Measurements from ENCODE around the gene HDGFL1.

HDGFL1 gene

DNA sequence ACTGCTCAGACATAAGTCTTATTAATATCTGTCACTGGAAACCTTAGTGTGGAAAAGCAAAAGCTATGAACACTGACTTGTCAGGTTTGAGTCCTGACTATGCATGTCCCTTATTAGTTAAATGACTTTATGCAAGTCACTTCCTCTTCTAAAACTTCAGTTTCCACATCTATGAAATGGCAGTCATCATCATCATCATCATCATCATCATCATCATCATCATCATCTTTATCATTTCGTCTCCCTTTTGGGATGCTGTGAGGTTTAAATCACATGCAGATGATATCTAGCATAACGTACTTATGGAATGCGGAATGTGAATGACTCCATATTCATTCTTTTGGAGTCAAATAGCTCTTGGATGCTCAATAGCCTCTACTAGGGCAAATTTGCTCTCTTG is 24.5 kb downstream of the HDGFL1 start:
- DNase-seq: no peak

DNA sequence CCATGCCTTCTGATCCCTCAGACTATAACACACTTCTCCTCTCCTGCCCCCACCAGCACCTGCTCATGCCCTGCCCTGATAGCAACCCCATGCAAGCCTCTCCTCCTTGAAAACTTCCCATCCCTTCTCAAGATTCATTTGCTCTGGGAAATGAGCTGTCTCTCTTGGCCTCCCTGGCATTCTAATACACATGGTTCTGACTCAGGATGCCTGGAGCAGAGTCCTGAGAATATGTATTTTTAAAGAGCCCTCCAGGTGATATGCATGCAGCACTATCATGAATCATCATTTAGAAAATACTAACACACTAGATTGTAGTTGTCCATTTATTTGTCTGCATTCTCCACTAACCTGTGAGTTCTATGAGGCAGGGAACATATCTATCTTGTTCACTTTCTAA is 26.6 kb downstream of the HDGFL1 start:
- DNase-seq: no peak

DNA sequence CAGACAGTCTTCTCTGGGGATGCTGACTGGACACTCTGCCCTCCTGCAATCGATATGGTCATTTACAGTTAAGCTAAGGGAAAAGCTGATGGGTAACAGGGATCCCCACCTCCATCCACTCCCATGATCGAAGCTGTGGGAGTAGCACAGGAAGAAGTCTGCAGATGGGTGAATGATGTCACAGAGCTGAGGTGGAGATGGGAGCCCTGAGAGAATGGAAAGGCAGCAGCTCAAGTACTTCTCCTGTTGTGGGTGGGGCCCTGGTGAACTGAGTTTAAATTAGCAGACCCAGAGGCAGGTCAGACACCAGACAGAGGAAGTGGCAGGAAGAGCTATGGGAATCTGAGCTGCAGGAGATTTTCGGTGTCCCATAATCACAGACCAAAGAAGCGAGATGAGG is 29.0 kb downstream of the HDGFL1 start:
- DNase-seq: no peak

DNA sequence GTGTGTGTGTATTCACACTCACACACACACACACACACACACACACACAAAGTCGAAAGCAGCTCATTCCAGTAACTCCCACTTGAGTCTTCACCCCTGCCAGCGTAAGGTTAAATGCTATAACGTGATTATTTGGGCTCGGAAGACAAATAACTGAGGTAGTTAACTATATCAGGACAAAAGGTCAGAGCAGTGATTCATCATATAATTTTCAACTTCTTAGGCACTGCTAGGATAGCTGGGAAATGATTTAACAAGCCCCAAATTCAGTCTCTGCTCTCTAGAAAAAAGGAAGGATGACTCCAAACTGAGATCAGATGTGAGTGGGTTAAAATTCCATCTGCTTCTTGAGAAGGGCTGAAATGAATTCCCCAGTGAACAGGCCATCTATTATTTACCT is 30.7 kb downstream of the HDGFL1 start:
- DNase-seq: no peak

DNA sequence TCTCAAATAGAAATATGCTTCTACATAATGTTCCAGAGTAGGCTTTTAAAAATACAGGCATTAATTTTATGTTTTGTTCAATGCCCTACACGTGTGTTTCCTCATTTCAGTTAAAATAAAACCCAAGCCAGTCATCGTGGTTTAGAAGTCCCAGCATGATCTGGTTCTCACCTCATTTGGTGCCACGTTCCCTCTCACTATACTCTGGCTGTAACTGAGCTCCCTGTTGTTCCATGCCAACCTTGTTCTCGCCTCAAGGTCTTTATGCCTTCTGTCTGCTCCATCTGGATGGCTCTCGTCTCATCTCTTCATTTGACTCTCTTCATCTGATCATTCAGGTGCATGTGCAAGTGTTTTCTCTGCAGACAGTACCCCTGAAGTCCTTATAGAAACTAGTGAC is 32.6 kb downstream of the HDGFL1 start:
- DNase-seq: no peak

DNA sequence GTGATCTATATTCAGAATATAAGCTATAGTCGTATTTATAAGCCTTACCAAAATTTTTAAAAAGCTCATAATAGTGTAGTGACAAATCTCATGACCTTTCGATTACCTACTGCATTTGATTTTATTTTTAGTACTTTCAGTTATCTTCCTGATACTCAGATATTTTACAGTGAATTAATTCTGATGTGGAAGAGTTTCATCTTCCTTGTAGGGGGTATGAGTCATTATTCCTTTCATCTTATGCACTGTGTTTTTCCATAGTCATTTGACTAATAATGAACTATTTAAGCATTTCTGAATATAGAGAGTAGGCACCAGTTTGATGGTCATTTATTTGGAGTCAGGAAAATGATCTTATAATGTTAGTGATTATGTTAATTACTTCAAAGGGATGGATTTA is 36.4 kb downstream of the HDGFL1 start:
- no peak for DNase-seq

DNA sequence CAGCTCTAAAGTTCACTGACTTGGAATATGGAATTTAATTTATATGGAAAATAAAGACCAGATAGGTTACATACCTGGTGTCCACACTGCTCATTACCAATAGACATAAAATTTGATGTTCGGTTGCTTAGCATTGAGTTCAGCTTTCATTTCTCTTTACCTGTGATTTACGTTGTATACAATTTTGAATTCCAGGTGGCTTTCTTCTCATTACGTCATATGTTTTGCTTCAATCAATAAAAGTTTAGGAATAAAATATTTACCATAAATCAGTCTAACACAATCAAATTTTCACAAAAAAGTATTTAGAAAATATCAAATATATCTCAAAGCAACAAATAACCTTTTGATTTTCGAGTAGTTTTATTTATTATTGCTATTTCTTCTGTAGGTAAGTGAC is 40.8 kb downstream of the HDGFL1 start:
- DNase-seq: no peak

DNA sequence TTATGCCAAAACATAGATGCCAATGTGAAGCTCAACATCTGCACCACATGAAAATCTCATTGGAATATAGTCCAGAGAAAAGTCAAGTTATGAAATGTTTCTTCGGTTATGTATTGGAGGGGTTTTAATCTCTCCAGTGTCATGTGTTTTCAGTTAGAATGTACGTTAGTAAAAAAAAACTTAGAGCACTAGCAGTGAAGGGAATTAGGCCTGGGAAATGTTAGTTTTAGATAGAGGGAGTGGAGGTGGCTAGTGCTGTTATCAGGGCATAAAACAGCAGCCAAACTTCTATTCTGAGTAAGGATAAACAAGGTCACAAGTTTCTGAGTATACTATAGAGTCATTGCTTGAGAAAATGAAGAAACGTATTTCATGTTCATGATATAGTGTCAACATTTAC is 42.9 kb downstream of the HDGFL1 start:
- DNase-seq: no peak

DNA sequence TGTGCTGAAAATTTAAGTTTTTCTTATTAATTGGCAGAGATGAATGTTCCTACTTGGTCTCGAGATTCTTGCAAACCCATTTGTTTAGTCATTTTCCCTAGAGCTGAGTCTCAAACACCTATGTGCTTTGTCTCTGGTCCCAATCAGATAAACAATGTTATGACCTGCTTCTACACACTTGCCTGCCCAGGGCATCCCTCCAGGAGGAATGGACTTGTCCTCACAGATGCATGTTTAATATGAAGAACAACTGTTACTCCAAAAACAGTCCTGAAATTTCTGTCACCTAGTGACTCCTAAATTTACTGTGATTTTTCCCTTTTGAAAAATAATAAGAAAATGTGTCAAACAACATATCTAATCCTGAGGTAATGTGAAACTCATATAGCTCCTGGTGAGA is 43.7 kb downstream of the HDGFL1 start:
- DNase-seq: no peak

DNA sequence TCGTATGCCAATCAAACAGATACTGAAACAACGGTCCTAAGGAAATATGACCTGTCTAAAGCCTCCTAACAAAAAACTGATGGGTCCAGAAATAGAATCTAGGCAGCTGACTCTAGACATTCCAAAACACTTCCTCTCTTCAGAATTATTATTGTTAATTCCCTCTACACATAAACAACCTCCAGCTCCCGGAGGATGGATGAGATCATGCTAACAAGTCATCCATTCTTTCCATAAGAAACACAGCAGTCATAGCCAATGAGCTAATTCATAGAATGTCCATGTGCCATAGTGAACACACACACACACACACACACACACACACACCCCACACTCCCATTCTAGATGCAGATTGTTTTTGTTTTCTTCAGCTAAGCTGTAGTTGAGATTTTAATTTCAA is 44.3 kb downstream of the HDGFL1 start:
- no peak for DNase-seq

DNA sequence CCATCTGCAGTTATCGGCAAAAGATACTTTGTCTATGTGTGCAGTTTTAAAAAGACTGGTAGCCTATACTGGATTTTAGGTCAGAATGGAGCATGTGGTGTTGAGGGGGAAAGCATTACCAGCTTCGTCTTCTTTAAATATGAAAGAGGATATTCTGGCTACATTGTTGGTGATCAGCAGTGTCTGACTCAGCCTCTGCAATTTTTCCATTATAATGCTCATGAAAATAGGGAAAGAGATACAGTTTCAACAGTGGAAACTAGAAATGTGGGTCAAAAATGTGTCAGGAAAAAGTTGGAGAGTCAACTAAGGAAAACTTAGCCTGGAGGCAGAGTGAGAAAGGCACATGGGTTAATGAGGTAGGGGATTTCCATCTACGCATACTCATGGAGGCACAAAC is 45.2 kb downstream of the HDGFL1 start:
- no peak for DNase-seq

DNA sequence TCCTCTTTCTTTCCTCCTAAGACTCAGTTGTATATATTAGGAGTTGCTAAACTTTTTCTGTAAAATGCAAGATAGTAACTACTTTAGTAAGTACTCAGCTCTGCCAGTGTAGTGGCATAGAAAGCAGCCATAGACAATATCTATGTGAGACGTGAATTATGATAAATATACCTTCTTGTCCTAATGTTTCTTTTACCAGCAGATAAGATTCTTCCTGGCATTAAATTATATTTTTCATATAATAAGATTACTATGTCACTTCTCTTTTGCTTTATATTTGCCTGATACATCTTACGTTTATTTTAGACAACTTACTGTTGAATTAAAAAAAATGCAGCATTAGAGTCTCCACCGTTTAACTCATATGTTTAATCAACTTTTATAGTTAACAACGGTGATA is 51.7 kb downstream of the HDGFL1 start:
- no peak for DNase-seq

All from GDM1 (cell line).